K562 (cell line): ENCODE results near the gene PCP2. TPM values are rescaled to one million over a fixed set of nuclear protein-coding genes. Genes with fewer than 3 reads are reported as not detected.

Experiments
- E2F6 ChIP-seq, 2 experiments: IDR thresholded peaks; 2 replicates each; pipeline ENCODE4 v1.6.1; 2011; ENCODE audit warnings: borderline replicate concordance in 1 of 2, control low read depth in 1 of 2, low read depth in 1 of 2, low read length in 1 of 2, mild to moderate bottlenecking in 1 of 2, mixed read lengths in 1 of 2, moderate library complexity in 1 of 2; ENCODE audit not compliant: insufficient read depth in 1 of 2, insufficient read length in 1 of 2, poor library complexity in 1 of 2, severe bottlenecking in 1 of 2; ENCODE audit errors: extremely low read depth in 1 of 2
- HMGXB4 ChIP-seq: sonication (generic); formaldehyde crosslinking; IDR thresholded peaks from 2 replicates; pipeline ENCODE4 v1.8.1; 2023; ENCODE audit warnings: mild to moderate bottlenecking, missing genetic modification reagents
- MYC ChIP-seq, 2 experiments: fragments of 250-450 bp in 1 of 2; sonication (Bioruptor Pico) in 1 of 2; IDR thresholded peaks; 2 replicates each; pipeline versions ENCODE4 v1.5.1 to v1.6.1; 2012 to 2021; ENCODE audit warnings: low read depth in 2 of 2, borderline replicate concordance in 1 of 2, improper control_type of control experiment in 1 of 2, low read length in 1 of 2, mild to moderate bottlenecking in 1 of 2, moderate library complexity in 1 of 2
- PCBP2 ChIP-seq: fragments of 200-400 bp; formaldehyde crosslinking; IDR thresholded peaks from 2 replicates; pipeline ENCODE4 v1.6.1; 2018; ENCODE audit warnings: low read length, low read depth, mild to moderate bottlenecking, moderate library complexity; ENCODE audit not compliant: poor library complexity, severe bottlenecking
- PHTF2 ChIP-seq: fragments of 250-450 bp; sonication (Bioruptor Pico); IDR thresholded peaks from 2 replicates; pipeline ENCODE4 v1.5.0; 2021; ENCODE audit warnings: mild to moderate bottlenecking
- POLR2G ChIP-seq: fragments of 200-400 bp; formaldehyde crosslinking; IDR thresholded peaks from 2 replicates; pipeline ENCODE4 v1.6.1; 2017; ENCODE audit warnings: low read depth, mild to moderate bottlenecking, antibody characterized with exemption, low read length, moderate library complexity
- RAD51 ChIP-seq: fragments of 450-650 bp; IDR thresholded peaks from 2 replicates; pipeline ENCODE4 v1.7.1; 2016; ENCODE audit warnings: low read depth, mild to moderate bottlenecking, borderline replicate concordance
- RERE ChIP-seq: sonication (generic); formaldehyde crosslinking; IDR thresholded peaks from 2 replicates; pipeline ENCODE4 v1.8.0; 2023; ENCODE audit warnings: missing genetic modification reagents, mild to moderate bottlenecking, borderline replicate concordance
- RFX1 ChIP-seq: fragments of 450-650 bp; IDR thresholded peaks from 2 replicates; pipeline ENCODE4 v1.6.1; 2016; ENCODE audit warnings: mild to moderate bottlenecking, moderate library complexity
- SNIP1 ChIP-seq: fragments of 450-650 bp; IDR thresholded peaks from 2 replicates; pipeline ENCODE4 v1.7.1; 2017; ENCODE audit warnings: low read depth, mild to moderate bottlenecking
- USF1 ChIP-seq: sonication (generic); formaldehyde crosslinking; IDR thresholded peaks from 2 replicates; pipeline ENCODE4 v1.9.0; 2022; ENCODE audit warnings: mild to moderate bottlenecking, missing genetic modification reagents
- XRCC5 ChIP-seq: fragments of 200-400 bp; formaldehyde crosslinking; IDR thresholded peaks from 2 replicates; pipeline ENCODE4 v1.6.1; 2017; ENCODE audit warnings: low read depth, mild to moderate bottlenecking, low read length
- polyA plus RNA-seq, 8 experiments: library from polyadenylated mRNA; depleted of rRNA in 4 of 8; stranded (reverse) in 5 of 8; unstranded in 3 of 8; fragments of >200 nt; fragmentation: Nextera tagmentation in 2 of 8; fragmentation: Illumina TruSeq in 1 of 8; extraction: Ambion mirVana in 2 of 8; extraction: Trizol in 1 of 8; gene quantifications; 2 replicates each; pipeline versions ENCODE4 v1.2.1 to v1.2.3, GENCODE V29; 2011 to 2014; ENCODE audit warnings: inconsistent platforms in 1 of 8, missing spikeins in 1 of 8
- total RNA-seq, 7 experiments: library from RNA; depleted of rRNA in 6 of 7; stranded (reverse); fragments of >200 nt in 6 of 7; fragmentation: Illumina TruSeq in 2 of 7; extraction: Trizol in 2 of 7; gene quantifications; 2 replicates each; pipeline versions ENCODE4 v1.2.1 to v1.2.3, GENCODE V29; 2011 to 2021; ENCODE audit warnings: low replicate concordance in 1 of 7
- TF ChIP-seq, protein P1 (sequence below): sonication (generic); formaldehyde crosslinking; IDR thresholded peaks from 2 replicates; pipeline ENCODE4 v1.8.1; 2023; ENCODE audit warnings: mild to moderate bottlenecking, missing genetic modification reagents

The PCP2 gene
- total and polyA plus RNA-seq, 9 of the 15 experiments (the other 6 are each of a cell fraction or from before 2014, with no cell fraction given): 0.17 to 1.3 (median 0.49) TPM; not detected in 3

DNA sequence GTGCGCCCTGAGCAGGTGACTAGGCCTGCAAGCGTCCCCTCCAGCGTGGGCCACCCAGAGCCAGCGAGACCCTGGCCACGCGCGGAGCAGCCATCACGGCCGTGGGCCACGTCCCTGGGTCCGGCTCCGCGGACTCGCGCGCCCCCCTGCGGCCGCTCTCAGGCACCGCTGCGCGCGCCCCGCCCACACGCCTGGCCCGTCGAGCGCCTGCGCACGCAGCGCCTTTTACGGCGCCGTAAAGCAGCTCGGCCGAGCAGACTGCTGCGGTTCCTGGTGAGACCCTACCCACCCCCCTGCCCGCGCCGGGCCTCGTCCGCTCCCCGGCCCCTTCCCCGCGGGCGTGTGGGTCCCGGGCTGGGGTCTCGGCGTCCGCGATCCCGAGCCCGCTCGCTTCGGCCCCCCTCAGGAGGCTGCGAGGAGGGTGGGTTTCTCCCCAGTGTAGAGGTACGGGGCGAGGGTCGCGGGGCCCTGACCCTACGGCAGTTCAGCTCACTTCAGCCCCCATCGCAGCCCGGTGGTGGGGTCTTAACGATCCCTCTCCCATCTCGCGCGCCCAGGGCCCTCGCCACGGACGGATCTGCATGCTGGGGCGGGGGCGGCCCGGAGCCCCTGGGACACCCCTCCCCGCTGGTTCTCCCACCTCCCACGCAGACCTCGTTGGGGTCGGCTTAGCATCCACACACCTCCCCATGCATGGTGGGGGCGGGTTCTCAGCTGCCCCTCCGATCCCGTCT is 47.3 kb upstream of the PCP2 start, which contains the start of gene TRAPPC5 (continued):
- no peak for TF ChIP-seq RERE (CRISPR knock-in tag)
- TF ChIP-seq SNIP1: no peak
- TF ChIP-seq PHTF2: no peak
- TF ChIP-seq HMGXB4: 0 out of 2 replicates have a peak, but pooled peaks have one; percentile 63
- TF ChIP-seq, protein P1, sequence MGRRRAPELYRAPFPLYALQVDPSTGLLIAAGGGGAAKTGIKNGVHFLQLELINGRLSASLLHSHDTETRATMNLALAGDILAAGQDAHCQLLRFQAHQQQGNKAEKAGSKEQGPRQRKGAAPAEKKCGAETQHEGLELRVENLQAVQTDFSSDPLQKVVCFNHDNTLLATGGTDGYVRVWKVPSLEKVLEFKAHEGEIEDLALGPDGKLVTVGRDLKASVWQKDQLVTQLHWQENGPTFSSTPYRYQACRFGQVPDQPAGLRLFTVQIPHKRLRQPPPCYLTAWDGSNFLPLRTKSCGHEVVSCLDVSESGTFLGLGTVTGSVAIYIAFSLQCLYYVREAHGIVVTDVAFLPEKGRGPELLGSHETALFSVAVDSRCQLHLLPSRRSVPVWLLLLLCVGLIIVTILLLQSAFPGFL (CRISPR knock-in tag): no peak
- peak; percentile 72 for TF ChIP-seq POLR2G
- TF ChIP-seq XRCC5: no peak
- TF ChIP-seq PCBP2: no peak
- no peak for TF ChIP-seq RFX1
- TF ChIP-seq E2F6 (IDR thresholded peaks at IDR 0.05; ENCODE audit: borderline replicate concordance in 1 of 2, extremely low read depth in 1 of 2, insufficient read depth in 1 of 2, insufficient read length in 1 of 2, low read depth in 1 of 2, low read length in 1 of 2, poor library complexity in 1 of 2, severe bottlenecking in 1 of 2): peak in 1 of 2 experiments; percentile 32
- TF ChIP-seq MYC (IDR thresholded peaks at IDR 0.05; ENCODE audit: low read depth, low read length): peak; percentile 72; the same call in 1 of the 2 replicates
- no peak for TF ChIP-seq MYC (CRISPR knock-in tag; IDR thresholded peaks at IDR 0.05; ENCODE audit: borderline replicate concordance, low read depth)
- TF ChIP-seq USF1 (CRISPR knock-in tag): no peak
- TF ChIP-seq RAD51: no peak
